SJCRH30 (cell line): ENCODE results near the gene TLL2. TPM values are rescaled to one million over a fixed set of nuclear protein-coding genes. Genes with fewer than 3 reads are reported as not detected.

Experiments used
- total RNA-seq: library from RNA; depleted of rRNA; stranded (reverse); fragments of >200 nt; shearing (Covaris generic); gene quantifications from 2 replicates; pipeline ENCODE4 v1.2.3, GENCODE V29; 2014; rRNA removed

Gene TLL2
- total RNA-seq, 1 experiment from 2014 or later = 9.2 TPM

Other genes with a start within 250 kb of the TLL2 start
- gene BLNK, start 242.4 kb downstream of the TLL2 start, total RNA-seq = not detected in 2 replicates
- not detected in 2 replicates for gene DNTT, start 209.5 kb downstream of the TLL2 start, total RNA-seq
- not detected in 2 replicates for gene OPALIN, start 154.9 kb downstream of the TLL2 start, total RNA-seq
- 53.5 and 71.0 TPM in 2 replicates for gene TM9SF3, start 73.1 kb upstream of the TLL2 start, total RNA-seq
- 5.6 and 7.1 TPM in 2 replicates for gene PIK3AP1, start 206.6 kb upstream of the TLL2 start, total RNA-seq